ENCODE measurements around the gene XRRA1.
"Not testable (repeated sequence)": the region's sequence is repeated elsewhere in the genome, so short reads cannot be mapped to it uniquely, and the experiment has no call there.

The XRRA1 gene

GRCh38 chr11:74826901-74827300 lies 122.0 kb downstream of the XRRA1 start:
- DNase-seq (ENCODE audit: low read depth in 3 of 3) = no peak

GRCh38 chr11:74825596-74825995 lies 123.3 kb downstream of the XRRA1 start:
- not testable (repeated sequence) for DNase-seq (ENCODE audit: low read depth in 3 of 3)

GRCh38 chr11:74824285-74824982 lies 124.5 kb downstream of the XRRA1 start:
- DNase-seq (ENCODE audit: low read depth in 3 of 3) = no peak

DNA sequence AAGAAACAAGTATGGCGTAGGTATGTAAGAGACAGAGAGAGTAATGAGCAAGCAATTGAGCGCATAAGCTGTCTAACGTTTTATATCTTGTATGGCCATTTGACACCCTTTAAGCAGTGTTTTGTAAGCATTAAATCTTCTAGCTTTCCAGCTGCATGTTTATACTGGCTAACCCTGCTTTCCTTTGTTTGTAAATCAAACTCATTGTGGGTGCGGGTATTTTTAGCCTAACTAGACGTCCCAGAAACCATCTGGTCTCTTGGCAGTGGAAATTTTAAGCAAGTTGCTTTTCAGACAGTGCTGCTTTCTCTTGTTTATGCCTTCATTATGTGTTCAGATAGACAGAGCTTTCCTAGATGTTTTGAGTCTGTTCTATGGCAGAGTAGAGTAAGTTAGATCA lies 126.7 kb downstream of the XRRA1 start:
- DNase-seq (ENCODE audit: low read depth in 3 of 3) = no peak

- no peak for DNase-seq (ENCODE audit: low read depth in 3 of 3)
Observed at GRCh38 chr11:74820763-74821162, 128.1 kb downstream of the XRRA1 start.

DNA sequence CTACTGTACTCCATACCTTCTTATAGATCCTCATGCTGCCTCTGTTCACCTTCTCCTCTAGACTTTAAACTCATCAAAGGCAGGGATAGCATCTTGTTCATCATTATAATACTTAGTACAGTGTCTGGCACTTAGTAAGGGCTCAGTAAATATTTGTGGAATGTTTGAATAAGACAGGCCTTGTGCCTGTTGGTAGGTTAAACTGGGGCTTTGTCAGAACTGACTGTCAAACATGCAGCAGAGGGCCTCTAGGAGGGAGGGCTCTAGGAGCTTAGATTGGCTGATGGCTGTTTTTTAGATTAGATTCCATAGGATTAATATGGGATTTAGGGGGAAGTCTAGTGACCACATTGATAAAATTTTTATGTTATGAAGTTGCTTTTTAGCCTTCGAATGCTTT lies 129.5 kb downstream of the XRRA1 start:
- DNase-seq (ENCODE audit: low read depth in 3 of 3) = no peak

DNA sequence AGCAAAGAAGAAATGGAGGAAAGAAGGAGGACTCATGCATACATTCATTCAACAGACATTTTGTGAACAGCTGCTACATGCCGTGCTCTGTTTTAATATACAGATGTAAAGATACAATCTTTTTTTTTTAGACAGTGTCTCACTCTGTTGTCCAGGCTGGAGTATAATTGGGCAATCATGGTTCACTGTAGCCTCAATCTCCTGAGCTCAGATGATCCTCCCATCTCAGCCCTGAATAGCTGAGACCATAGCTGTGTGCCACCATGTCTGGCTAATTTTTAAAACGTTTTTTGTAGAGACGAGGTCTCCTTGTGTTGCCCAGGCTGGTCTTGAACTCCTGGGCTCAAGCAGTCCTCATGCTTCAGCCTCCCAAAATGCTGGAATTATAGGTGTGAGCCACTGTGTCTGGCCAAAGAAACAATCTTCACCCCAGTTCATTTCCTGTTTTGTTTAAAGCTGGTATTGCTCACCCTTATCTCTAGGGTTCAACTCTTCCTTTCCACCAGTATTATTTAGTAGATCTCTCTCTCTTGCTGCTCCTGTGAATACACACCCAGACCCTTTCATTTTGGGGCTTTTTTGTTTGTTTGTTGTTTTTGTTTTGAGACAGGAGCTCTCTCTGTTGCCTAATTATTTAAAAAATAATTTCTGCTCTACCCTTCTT lies 130.5 kb downstream of the XRRA1 start:
- DNase-seq (ENCODE audit: low read depth in 3 of 3) = no peak

GRCh38 chr11:74816664-74817063 lies 132.2 kb downstream of the XRRA1 start:
- DNase-seq (ENCODE audit: low read depth in 3 of 3) = no peak

- no peak for DNase-seq (ENCODE audit: low read depth in 3 of 3)
Observed at GRCh38 chr11:74815966-74816365, 132.9 kb downstream of the XRRA1 start.

DNA sequence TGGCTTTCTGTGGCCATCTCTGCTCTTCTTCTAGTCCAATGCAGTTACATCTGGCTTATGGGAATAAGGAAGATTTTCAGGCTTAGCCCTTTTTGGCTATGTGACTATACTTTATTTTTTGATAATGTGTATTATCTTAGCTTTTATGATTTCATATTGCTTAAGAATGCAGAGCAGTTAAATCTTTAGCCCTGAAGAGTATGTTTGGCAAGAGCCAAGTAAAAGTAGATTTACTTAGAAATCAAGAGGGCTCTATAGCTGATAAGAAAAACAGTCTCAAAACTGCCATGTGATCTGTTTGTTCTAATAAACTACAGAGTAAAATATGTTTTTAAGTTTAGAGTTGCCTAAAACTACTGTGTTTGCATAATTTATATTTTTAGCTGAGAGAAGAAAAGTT lies 139.1 kb downstream of the XRRA1 start:
- DNase-seq (ENCODE audit: low read depth in 3 of 3) = no peak

GRCh38 chr11:74806267-74806666 lies 142.6 kb downstream of the XRRA1 start:
- no peak for DNase-seq (ENCODE audit: low read depth in 3 of 3)

GRCh38 chr11:74791333-74792100 lies 157.4 kb downstream of the XRRA1 start:
- no peak for DNase-seq (ENCODE audit: low read depth in 3 of 3)

Data from stimulated activated CD4-positive, alpha-beta T cell treated with anti-CD3 and anti-CD28 coated beads, TNF-alpha, amount 100 ng/mL, for 4 hours (primary cell).